ENCODE results near the gene FKBP4. TPM values are rescaled to one million over a fixed set of nuclear protein-coding genes. Genes with fewer than 3 reads are reported as not detected.
A peak's percentile ranks its signal among the peaks of the same experiment; 100 is the strongest.

FKBP4 gene
- total and polyA plus RNA-seq, 2 of the 13 experiments (the other 11 are each of a cell fraction or from before 2014, with no cell fraction given): 25.7 to 66.1 TPM

GRCh38 chr12:2812290-2813213 lies 17.8 kb downstream of the FKBP4 start, which contains the start of gene ITFG2 (continued):
- TF ChIP-seq FIP1L1 (IDR thresholded peaks at IDR 0.05; ENCODE audit: borderline replicate concordance, insufficient read depth, low read depth, low read length) (peak; percentile 84; the same call in 1 of the 2 replicates), ZC3H13 (CRISPR knock-in tag; IDR thresholded peaks at IDR 0.05) (peak; percentile 80; the same call in 1 of the 2 replicates), WIZ (CRISPR knock-in tag; IDR thresholded peaks at IDR 0.05) (no peak), ZNF496 (CRISPR knock-in tag; IDR thresholded peaks at IDR 0.05; ENCODE audit: insufficient replicate concordance) (no peak), ZNF7 (CRISPR knock-in tag; IDR thresholded peaks at IDR 0.05) (no peak), ZNF724P (CRISPR knock-in tag; IDR thresholded peaks at IDR 0.05; ENCODE audit: borderline replicate concordance) (peak; percentile 82; the same call in 1 of the 2 replicates), YEATS4 (CRISPR knock-in tag; IDR thresholded peaks at IDR 0.05; ENCODE audit: borderline replicate concordance) (peak; percentile 100), ARID2 (CRISPR knock-in tag; IDR thresholded peaks at IDR 0.05; ENCODE audit: borderline replicate concordance) (no peak), ZKSCAN5 (CRISPR knock-in tag; IDR thresholded peaks at IDR 0.05) (no peak), ZBTB7A (CRISPR knock-in tag; IDR thresholded peaks at IDR 0.05) (no peak), ZUFSP (CRISPR knock-in tag; IDR thresholded peaks at IDR 0.05; ENCODE audit: borderline replicate concordance) (no peak), FOXC1 (CRISPR knock-in tag; IDR thresholded peaks at IDR 0.05; ENCODE audit: borderline replicate concordance) (peak; percentile 98), PHB2 (IDR thresholded peaks at IDR 0.05; ENCODE audit: partially characterized antibody) (no peak), ZMAT3 (CRISPR knock-in tag; conservative IDR thresholded peaks at IDR 0.05) (0 out of 2 replicates have a peak, but pooled peaks have one; percentile 34), FOXM1 (CRISPR knock-in tag; IDR thresholded peaks at IDR 0.05) (no peak), KDM5B (CRISPR knock-in tag; IDR thresholded peaks at IDR 0.05; ENCODE audit: borderline replicate concordance) (peak; percentile 94; the same call in 1 of the 2 replicates), ATF2 (CRISPR knock-in tag; IDR thresholded peaks at IDR 0.05) (peak; percentile 92), ZNF441 (CRISPR knock-in tag; IDR thresholded peaks at IDR 0.05; ENCODE audit: borderline replicate concordance) (0 out of 2 replicates have a peak, but pooled peaks have one; percentile 63), ZNF337 (CRISPR knock-in tag; IDR thresholded peaks at IDR 0.05; ENCODE audit: borderline replicate concordance, low read depth) (peak; percentile 61; the same call in 1 of the 2 replicates), KMT2A (CRISPR knock-in tag; IDR thresholded peaks at IDR 0.05) (peak; percentile 23; the same call in 1 of the 2 replicates), FUBP1 (CRISPR knock-in tag; IDR thresholded peaks at IDR 0.05; ENCODE audit: borderline replicate concordance) (0 out of 2 replicates have a peak, but pooled peaks have one; percentile 50)
- TF ChIP-seq, protein P1, sequence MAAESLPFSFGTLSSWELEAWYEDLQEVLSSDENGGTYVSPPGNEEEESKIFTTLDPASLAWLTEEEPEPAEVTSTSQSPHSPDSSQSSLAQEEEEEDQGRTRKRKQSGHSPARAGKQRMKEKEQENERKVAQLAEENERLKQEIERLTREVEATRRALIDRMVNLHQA (CRISPR knock-in tag; IDR thresholded peaks at IDR 0.05): 0 out of 2 replicates have a peak, but pooled peaks have one; percentile 29
- TF ChIP-seq, protein P2, sequence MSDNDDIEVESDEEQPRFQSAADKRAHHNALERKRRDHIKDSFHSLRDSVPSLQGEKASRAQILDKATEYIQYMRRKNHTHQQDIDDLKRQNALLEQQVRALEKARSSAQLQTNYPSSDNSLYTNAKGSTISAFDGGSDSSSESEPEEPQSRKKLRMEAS (IDR thresholded peaks at IDR 0.05): peak; percentile 96

Data from HepG2 (cell line).